Upper lobe of left lung (tissue), 6 donors: ENCODE data around the gene DRC7. TPM values are rescaled to one million over a fixed set of nuclear protein-coding genes. Genes with fewer than 3 reads are reported as not detected.

Experiments used
- ATAC-seq, 2 donors: fragments of 200-7000 bp; cut with Tn5 transposase; one replicate each; pipeline ENCODE4 v1.9.1; 2022; ENCODE audit warnings: mild to moderate bottlenecking in 2 of 2, moderate library complexity in 2 of 2; ENCODE audit not compliant: low FRiP score in 2 of 2
- DNase-seq, 2 donors: peaks; one replicate each; pipeline ENCODE4 v3.0.0-alpha.2; 2019 to 2020
- H3K27ac ChIP-seq, 4 donors: fragments of 200-600 bp; sonication (generic); one replicate each; pipeline ENCODE4 v1.5.1; 2016 to 2019
- H3K27me3 ChIP-seq, 4 donors: fragments of 200-600 bp; sonication (generic); one replicate each; pipeline ENCODE4 v1.5.1; 2017 to 2019
- H3K36me3 ChIP-seq, 4 donors: fragments of 200-600 bp; sonication (generic); one replicate each; pipeline ENCODE4 v1.5.1; 2016 to 2019
- H3K4me1 ChIP-seq, 4 donors: fragments of 200-600 bp; sonication (generic); one replicate each; pipeline ENCODE4 v1.5.1; 2018 to 2019
- H3K4me3 ChIP-seq, 4 donors: fragments of 200-600 bp; sonication (generic); one replicate each; pipeline ENCODE4 v1.5.1; 2017 to 2019; ENCODE audit warnings: mild to moderate bottlenecking in 2 of 4, moderate library complexity in 1 of 4
- H3K9me3 ChIP-seq, 4 donors: fragments of 200-600 bp; sonication (generic); one replicate each; pipeline ENCODE4 v1.5.1; 2018 to 2019
- EP300 ChIP-seq, 4 donors: sonication (generic); formaldehyde crosslinking; IDR thresholded peaks; one replicate each; pipeline ENCODE4 v1.5.1; 2017; ENCODE audit warnings: antibody characterized with exemption in 4 of 4, control low read depth in 2 of 4
- POLR2A ChIP-seq, 4 donors: fragments of 450-650 bp; IDR thresholded peaks; one replicate each; pipeline ENCODE4 v1.5.1; 2016 to 2017; ENCODE audit warnings: antibody characterized with exemption in 4 of 4, mild to moderate bottlenecking in 2 of 4
- POLR2AphosphoS5 ChIP-seq, 2 donors: sonication (generic); formaldehyde crosslinking; IDR thresholded peaks; one replicate each; pipeline ENCODE4 v1.5.1; 2017; ENCODE audit warnings: antibody characterized with exemption in 2 of 2
- WGBS, 2 donors: methylation state at CpG; one replicate each; pipeline ENCODE4 v1.1.5; 2017 to 2018; 5-methylcytosine and 5-hydroxymethylcytosine counted together
- total RNA-seq, 6 donors: library from RNA; depleted of rRNA in 4 of 6; stranded (reverse); fragments of >200 nt in 4 of 6; gene quantifications; one replicate each; pipeline versions ENCODE4 v1.1.0 to v1.2.1, GENCODE V29; 2016 to 2021
- TF ChIP-seq, protein P1 (sequence below), 6 experiments: fragments of 450-650 bp in 4 of 6; fragments of 200-600 bp in 2 of 6; sonication (generic) in 2 of 6; IDR thresholded peaks; one replicate each; pipeline ENCODE4 v1.5.1; 2016 to 2019; ENCODE audit warnings: antibody characterized with exemption in 6 of 6
- donor health status: DM: no; HTN: no; CAD: no; lungs with moderate emphysema.
- donor health status: DM: no; HTN: yes; CAD: no; lungs with severe emphysema.

DRC7 gene
- total RNA-seq, 6 donors from 2014 or later = 1.2 to 15.9 (median 7.8) TPM

DNA sequence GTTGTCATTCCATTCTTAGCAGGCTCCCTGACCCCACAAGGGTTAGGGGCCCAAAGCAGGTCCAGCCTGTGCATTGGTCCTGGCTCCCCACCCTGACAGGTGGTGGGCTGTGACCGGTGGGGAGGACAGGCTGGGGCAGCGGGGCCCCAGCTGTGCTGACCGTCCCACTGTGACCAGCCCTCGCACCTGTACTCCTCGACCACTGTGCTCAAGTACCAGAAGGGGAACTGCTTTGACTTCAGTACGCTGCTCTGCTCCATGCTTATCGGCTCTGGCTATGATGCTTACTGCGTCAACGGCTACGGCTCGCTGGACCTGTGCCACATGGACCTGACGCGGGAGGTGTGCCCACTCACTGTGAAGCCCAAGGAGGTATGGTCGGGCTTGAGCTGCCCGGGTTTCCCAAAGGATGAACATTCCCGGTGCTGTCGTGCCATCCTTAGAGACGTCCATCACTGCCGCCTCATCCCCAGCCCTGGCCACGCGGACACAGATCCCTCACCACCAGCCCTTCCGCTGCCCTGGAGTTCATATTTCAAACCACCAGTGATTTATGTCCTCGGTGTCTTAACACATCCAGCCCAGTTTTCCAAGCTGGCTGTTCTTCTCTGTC, 7.3 kb downstream of the DRC7 start:
- no peak for ATAC-seq
- DNase-seq = peak in 1 of 2 donors; percentile 38

DNA sequence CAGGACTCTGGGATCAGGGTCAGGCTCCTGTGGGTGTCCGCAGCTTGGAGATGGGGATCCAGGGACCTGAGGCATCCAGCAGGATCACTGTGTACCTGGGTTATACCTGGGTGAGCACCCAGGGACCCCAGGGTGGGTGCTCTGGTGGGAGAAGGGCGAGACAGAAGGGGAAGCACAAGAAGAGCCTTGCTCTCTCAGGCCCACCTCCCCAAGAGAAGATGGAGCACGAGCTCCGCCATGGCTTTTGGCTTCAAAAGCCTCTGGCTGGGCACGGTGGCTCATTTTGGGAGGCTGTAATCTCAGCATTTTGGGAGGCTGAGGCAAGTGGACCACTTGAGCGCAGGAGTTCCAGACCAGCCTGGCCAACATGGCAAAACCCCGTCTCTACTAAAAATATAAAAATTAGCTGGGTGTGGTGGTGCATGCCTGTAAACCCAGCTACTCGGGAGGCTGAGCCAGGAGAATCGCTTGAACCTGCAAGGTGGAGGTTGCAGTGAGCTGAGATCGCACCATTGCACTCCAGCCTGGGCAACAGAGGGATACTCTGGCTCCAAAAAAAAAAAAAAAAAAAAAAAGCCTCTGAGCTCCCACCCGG, 8.9 kb downstream of the DRC7 start:
- Histone ChIP-seq H3K9me3 (no peaks in the 10 kb centered on the region), H3K4me1 (no peaks in the 10 kb centered on the region), H3K27me3 (no peaks in the 10 kb centered on the region), H3K4me3 (no peak overlapping the region), H3K27ac (no peak overlapping the region), H3K36me3 (no peaks in the 10 kb centered on the region)
- TF ChIP-seq POLR2A (IDR thresholded peaks at IDR 0.05) (no peak), POLR2AphosphoS5 (IDR thresholded peaks at IDR 0.05) (no peak), EP300 (IDR thresholded peaks at IDR 0.05) (no peak)
- TF ChIP-seq, protein P1, sequence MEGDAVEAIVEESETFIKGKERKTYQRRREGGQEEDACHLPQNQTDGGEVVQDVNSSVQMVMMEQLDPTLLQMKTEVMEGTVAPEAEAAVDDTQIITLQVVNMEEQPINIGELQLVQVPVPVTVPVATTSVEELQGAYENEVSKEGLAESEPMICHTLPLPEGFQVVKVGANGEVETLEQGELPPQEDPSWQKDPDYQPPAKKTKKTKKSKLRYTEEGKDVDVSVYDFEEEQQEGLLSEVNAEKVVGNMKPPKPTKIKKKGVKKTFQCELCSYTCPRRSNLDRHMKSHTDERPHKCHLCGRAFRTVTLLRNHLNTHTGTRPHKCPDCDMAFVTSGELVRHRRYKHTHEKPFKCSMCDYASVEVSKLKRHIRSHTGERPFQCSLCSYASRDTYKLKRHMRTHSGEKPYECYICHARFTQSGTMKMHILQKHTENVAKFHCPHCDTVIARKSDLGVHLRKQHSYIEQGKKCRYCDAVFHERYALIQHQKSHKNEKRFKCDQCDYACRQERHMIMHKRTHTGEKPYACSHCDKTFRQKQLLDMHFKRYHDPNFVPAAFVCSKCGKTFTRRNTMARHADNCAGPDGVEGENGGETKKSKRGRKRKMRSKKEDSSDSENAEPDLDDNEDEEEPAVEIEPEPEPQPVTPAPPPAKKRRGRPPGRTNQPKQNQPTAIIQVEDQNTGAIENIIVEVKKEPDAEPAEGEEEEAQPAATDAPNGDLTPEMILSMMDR (IDR thresholded peaks at IDR 0.05) = no peak
- WGBS, 2 donors = 85 to 90% methylated on average over 11 of the region's 11 CpGs
- ATAC-seq (no peak), DNase-seq (no peak)

More for the DNA sequence above, 7.3 kb downstream of the DRC7 start:
- H3K9me3 ChIP-seq = no peaks in the 10 kb centered on the region
- no peak for TF ChIP-seq EP300 (IDR thresholded peaks at IDR 0.05)
- TF ChIP-seq POLR2AphosphoS5 (IDR thresholded peaks at IDR 0.05) = no peak
- TF ChIP-seq, protein P1 (IDR thresholded peaks at IDR 0.05) = no peak
- no peak for TF ChIP-seq POLR2A (IDR thresholded peaks at IDR 0.05)
- H3K36me3 ChIP-seq = no peaks in the 10 kb centered on the region
- no peaks in the 10 kb centered on the region for H3K4me1 ChIP-seq
- no peak overlapping the region for H3K4me3 ChIP-seq
- H3K27me3 ChIP-seq = no peaks in the 10 kb centered on the region
- H3K27ac ChIP-seq = no peak overlapping the region
- WGBS, 2 donors = 84 to 87% methylated on average over 9 to 23 of the region's 23 CpGs

DNA sequence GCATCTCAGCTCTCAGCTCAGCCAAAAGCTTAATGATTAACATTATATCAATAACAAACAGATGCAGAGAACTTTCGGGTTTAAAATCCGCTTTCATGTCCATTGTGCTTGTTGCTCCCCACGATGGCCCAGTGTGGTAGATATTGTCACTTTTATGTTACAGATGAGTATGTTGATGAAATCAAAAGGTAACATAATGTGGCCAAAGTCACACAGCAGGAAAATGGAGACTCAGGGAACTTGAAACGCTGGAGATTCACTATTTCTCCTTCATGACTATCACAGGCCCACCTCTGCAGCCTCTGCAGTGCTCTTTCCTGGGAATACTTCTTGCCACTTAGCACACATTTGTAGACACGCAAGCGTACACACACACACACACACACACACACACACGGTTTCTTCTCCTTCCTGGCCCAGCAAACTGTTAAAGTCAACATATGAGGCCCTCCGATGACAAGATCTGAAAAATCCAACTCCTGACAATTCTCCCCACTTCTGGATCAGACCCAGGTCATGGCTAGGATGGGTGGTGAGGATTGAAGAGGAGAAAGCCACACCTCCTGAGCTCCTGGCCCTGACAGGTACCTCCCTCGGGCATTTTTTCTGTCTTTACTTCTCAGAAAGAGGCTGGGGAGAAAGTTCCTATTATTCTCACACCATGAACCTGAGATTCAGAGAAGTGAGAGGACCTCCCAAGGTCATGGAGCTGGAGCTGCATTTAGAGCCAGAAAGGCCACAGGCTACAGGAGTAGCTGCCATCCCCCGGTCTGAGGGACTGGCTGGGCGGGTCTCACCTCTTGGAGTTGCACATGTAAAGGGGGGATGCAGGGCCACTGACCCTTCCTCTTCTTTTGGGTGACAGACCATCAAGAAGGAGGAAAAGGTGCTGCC, 9.7 kb downstream of the DRC7 start:
- no peak overlapping the region for H3K27ac ChIP-seq
- H3K27me3 ChIP-seq = no peaks in the 10 kb centered on the region
- no peaks in the 10 kb centered on the region for H3K36me3 ChIP-seq
- H3K4me1 ChIP-seq = no peaks in the 10 kb centered on the region
- WGBS, 2 donors = 64 to 66% methylated on average over 11 of the region's 11 CpGs
- TF ChIP-seq EP300 (IDR thresholded peaks at IDR 0.05) (no peak), POLR2A (IDR thresholded peaks at IDR 0.05) (no peak), POLR2AphosphoS5 (IDR thresholded peaks at IDR 0.05) (no peak)
- TF ChIP-seq, protein P1 (IDR thresholded peaks at IDR 0.05) = no peak
- DNase-seq = no peak
- no peak overlapping the region for H3K4me3 ChIP-seq
- H3K9me3 ChIP-seq = no peaks in the 10 kb centered on the region
- no peak for ATAC-seq

DNA sequence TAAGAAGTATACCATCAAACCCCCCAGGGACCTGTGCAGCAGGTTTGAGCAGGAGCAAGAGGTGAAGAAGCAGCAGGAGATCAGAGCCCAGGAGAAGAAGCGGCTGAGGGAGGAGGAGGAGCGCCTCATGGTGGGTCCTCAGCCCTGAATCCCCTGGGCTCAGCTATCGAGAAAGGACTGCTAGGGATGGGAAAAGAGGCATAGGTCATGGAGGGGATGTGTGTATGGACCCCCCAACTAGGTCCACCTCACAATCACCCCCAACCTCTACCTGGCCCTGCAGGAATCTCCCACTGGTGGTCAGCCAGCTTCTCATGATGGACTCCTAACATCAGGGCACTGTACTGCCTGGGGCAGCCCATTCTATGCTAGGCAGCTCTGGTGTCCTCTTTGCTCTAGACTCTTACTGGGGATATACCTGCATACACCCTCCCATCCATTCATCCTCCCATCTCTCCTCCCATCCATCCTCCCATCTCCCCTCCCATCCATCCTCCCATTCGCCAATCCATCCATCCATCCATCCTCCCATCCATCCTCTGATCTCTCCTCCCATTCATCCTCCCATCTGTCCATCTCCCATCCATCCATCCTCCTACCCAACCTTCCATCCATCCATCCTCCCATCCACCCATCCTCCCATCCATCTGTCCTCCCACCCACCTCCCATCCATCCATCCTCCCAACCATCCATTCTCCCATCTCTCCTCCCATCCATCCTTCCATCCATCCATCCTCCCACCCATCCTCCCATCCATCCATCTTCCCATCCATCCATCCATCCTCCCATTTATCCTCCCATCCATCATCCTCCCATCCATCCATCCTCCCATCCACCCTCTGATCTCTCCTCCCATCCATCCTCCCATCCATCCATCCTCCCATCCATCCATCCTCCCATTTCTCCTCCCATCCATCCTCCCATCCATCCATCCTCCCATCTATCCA, 10.6 kb downstream of the DRC7 start:
- H3K9me3 ChIP-seq = no peaks in the 10 kb centered on the region
- TF ChIP-seq POLR2A (IDR thresholded peaks at IDR 0.05) (no peak), EP300 (IDR thresholded peaks at IDR 0.05) (no peak), POLR2AphosphoS5 (IDR thresholded peaks at IDR 0.05) (no peak)
- TF ChIP-seq, protein P1 (IDR thresholded peaks at IDR 0.05) = no peak
- ATAC-seq (no peak), DNase-seq (no peak)
- 90 to 91% methylated on average over 4 of the region's 4 CpGs for WGBS, 2 donors
- no peaks in the 10 kb centered on the region for H3K27me3 ChIP-seq
- H3K36me3 ChIP-seq = no peaks in the 10 kb centered on the region
- no peak overlapping the region for H3K27ac ChIP-seq
- H3K4me3 ChIP-seq = no peak overlapping the region
- no peaks in the 10 kb centered on the region for H3K4me1 ChIP-seq
